Measurements from ENCODE around the gene HCN4.

- no peak for TF ChIP-seq CTCF (IDR thresholded peaks at IDR 0.05; ENCODE audit: extremely low read depth in 1 of 2, insufficient read depth in 1 of 2, low read depth in 1 of 2, low read length in 2 of 2)
- TF ChIP-seq POLR2AphosphoS5 (IDR thresholded peaks at IDR 0.05; ENCODE audit: insufficient read depth, low read depth, low read length): no peak
- no peak for TF ChIP-seq MAX (IDR thresholded peaks at IDR 0.05; ENCODE audit: insufficient read depth, insufficient read length)
- TF ChIP-seq EZH2 (IDR thresholded peaks at IDR 0.05; ENCODE audit: borderline replicate concordance, low read depth, low read length, severe bottlenecking): no peak
- TF ChIP-seq GATA2 (IDR thresholded peaks at IDR 0.05; ENCODE audit: insufficient read depth, insufficient read length, low read depth, low read length): no peak
- no peak for TF ChIP-seq MYC (IDR thresholded peaks at IDR 0.05; ENCODE audit: low read depth, low read length)
- TF ChIP-seq POLR2A (IDR thresholded peaks at IDR 0.05; ENCODE audit: low read depth, low read length): no peak
These were observed 39.8 kb downstream of the HCN4 start for GRCh38 chr15:73328981-73329380.

Data from endothelial cell of umbilical vein (primary cell).